Activated CD4-positive, alpha-beta T cell treated with anti-CD3 and anti-CD28 coated beads, Interleukin-2, amount 50 U/mL, for 4 hours (primary cell): Measurements from ENCODE around the gene MRPS18B.
A peak's percentile ranks its signal among the peaks of the same experiment; 100 is the strongest.

ENCODE experiments used
- DNase-seq, 2 experiments: peaks; one replicate each; pipeline ENCODE4 v3.0.0-alpha.2; 2020

The MRPS18B gene

GRCh38 chr6:30617565-30618269, at the start of gene MRPS18B:
Gene MRPS18B, plus strand, starts transcription at chr6:30617840. Its CDS starts 26 bp downstream, at chr6:30617866.
- DNase-seq, result peak; percentile 97 to 99

DNA sequence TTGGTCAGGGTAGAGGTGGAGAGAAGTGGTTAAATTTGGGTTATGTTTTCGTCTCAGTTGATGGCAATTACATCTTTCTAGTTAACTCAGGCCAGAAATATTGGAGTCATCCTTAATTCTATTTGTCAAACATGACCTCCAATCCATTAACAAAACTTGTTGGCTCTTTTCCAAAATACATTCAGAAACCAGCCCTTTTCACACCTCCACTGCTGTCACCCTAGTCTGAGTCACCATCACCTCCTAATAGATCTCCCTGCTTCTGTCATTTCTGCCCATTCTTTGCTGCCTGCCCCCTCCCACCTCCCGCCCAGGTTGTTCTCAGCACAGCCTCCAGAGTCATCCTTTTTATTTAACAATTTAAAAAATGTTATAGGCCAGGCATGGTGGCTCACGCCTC, 49.4 kb upstream of the MRPS18B start:
- peak; percentile 12 to 28 for DNase-seq

- no peak for DNase-seq
Measured at GRCh38 chr6:30570263-30570662, 47.4 kb upstream of the MRPS18B start.

GRCh38 chr6:30570740-30571074, 46.9 kb upstream of the MRPS18B start:
- no peak for DNase-seq

GRCh38 chr6:30571075-30571761, 46.4 kb upstream of the MRPS18B start, which contains the start of gene ABCF1:
Gene ABCF1, plus strand, starts transcription at chr6:30571442. Its CDS starts 46 bp downstream, at chr6:30571488.
- peak; percentile 99 for DNase-seq

DNA sequence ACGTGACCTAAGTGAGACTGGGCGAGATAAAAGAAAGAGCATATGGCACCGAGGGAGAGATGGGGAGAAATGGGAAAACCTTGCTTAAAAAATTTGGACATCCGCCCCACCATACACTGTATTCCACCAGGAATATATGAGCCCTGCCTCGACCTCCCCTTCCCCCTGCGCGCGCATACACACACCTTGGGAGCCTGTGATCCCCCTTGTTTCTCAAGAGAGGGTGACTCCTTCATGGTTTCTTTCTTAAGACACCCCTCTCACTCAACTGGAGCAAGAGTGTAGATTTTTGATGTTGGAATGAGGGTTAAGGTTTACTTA, 45.9 kb upstream of the MRPS18B start:
- DNase-seq, result no peak

GRCh38 chr6:30572148-30572547, 45.5 kb upstream of the MRPS18B start:
- DNase-seq, result no peak

DNA sequence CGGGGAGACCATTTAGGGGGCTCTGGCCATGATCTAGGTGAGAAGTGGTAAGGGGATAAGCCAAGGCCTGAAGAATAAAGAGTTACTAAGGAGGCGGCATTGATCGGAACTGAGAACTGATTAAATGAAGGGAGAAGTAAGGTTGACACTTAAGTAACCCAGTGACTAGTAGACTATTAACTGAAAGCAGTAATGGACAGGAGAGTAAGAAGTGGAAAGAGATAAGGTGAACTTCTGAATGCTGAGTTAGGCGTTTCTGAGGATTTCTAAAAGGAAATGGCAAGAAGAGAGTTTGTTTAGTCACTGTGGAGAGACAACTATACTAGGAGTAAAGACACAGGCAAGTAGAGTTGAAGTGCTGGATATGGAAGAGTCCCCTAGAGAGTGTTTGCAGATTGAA, 44.5 kb upstream of the MRPS18B start:
- DNase-seq, result no peak

DNA sequence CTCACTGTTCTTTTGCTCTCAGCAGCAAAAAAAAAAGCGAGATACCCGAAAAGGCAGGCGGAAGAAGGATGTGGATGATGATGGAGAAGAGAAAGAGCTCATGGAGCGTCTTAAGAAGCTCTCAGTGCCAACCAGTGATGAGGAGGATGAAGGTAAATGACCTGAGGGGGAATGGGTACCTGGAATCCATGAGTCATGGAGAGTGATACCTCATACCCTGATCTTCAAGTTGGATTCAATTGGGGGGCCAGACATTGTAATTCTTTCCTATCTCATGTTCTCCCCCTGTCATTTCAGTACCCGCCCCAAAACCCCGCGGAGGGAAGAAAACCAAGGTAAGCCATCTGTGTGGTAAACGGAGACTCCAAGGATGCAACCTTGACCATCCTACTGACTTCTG, 39.6 kb upstream of the MRPS18B start:
- DNase-seq, result no peak

DNA sequence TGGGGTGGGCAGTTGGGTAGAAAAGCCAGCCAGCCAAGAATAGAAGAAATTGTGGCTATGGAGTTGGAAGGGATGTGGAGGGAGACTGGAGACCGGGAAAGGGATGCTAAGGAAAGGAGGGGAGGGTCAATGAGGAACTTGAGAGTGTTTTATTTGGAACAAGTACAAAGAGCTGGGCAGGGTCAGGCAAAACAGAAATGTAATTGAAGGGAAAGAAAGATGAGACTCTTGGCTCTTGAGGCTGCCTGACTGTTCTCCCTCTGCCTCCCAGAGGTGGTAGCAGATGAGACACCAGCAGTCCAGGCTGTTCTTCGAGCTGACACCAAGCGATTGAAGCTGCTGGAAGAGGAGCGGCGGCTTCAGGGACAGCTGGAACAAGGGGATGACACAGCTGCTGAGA, 33.7 kb upstream of the MRPS18B start:
- no peak for DNase-seq

- DNase-seq, result no peak
Measured at GRCh38 chr6:30589754-30590358, 27.8 kb upstream of the MRPS18B start.

GRCh38 chr6:30590509-30590908, 27.1 kb upstream of the MRPS18B start:
- no peak for DNase-seq

DNA sequence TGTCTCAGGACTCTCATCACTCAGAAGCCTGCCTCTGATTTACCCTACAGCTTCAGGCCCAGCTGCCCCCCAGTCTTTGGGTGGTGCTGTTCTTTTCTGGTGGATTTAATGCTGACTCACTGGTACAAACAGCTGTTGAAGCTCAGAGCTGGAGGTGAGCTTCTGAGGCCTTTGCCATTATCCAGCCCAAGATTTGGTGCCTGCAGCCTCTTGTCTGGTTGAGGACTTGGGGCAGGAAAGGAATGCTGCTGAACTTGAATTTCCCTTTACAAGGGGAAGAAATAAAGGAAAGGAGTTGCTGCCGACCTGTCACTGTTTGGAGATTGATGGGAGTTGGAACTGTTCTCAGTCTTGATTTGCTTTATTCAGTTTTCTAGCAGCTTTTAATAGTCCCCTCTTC, 26.6 kb upstream of the MRPS18B start:
- no peak for DNase-seq

GRCh38 chr6:30592287-30592686, 25.4 kb upstream of the MRPS18B start:
- DNase-seq, result no peak

GRCh38 chr6:30597315-30598144, 20.1 kb upstream of the MRPS18B start:
- peak; percentile 77 to 82 for DNase-seq

GRCh38 chr6:30598912-30599624, 18.6 kb upstream of the MRPS18B start:
- DNase-seq, result no peak

GRCh38 chr6:30599625-30600324, 17.9 kb upstream of the MRPS18B start:
- DNase-seq, result no peak

- DNase-seq, result no peak
Measured at GRCh38 chr6:30600451-30600961, 17.1 kb upstream of the MRPS18B start.

GRCh38 chr6:30601436-30601814, 16.2 kb upstream of the MRPS18B start:
- no peak for DNase-seq

GRCh38 chr6:30601815-30602641, 15.6 kb upstream of the MRPS18B start:
- no peak for DNase-seq

DNA sequence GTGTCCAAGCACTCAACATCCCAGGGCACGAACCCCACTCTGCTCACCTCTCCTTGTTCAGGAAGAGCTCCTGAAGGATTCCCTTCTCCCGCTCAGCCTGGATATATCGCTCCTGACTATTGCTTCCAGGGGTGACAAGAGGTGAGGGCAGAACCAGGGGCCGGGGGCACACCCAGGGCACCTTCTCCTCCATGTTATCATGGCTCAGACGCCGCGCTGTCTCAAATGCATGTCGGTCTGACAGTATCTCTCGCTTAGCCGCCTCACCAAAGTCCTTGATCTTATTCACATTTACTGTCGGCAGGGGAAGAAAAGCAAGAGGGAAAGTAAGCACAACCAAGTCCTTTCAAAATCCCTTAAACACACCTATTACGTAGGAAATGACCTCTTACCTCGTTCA, 13.7 kb upstream of the MRPS18B start:
- DNase-seq, result no peak
